Astrocyte of the spinal cord (primary cell): Measurements from ENCODE around the gene TXK.

Source experiments
- DNase-seq: peaks from one replicate; pipeline ENCODE4 v3.0.0; 2011; ENCODE audit warnings: low read depth, low spot score
- H3K4me3 ChIP-seq: 2 replicates; pipeline ENCODE4 v1.5.1; 2011; ENCODE audit warnings: low read depth, mild to moderate bottlenecking, low read length, moderate library complexity
- in situ Hi-C: cut with HindIII; loops from 2 replicates; pipeline ENCODE4 v1.10.0; 2017; ENCODE audit warnings: low sequenced_read_pairs
- TF ChIP-seq, protein P1 (sequence below): IDR thresholded peaks from 2 replicates; pipeline ENCODE4 v1.5.1; 2012; ENCODE audit warnings: low read depth, mild to moderate bottlenecking, low read length, inconsistent platforms

Gene TXK

GRCh38 chr4:48110452-48110978 lies 23.5 kb downstream of the TXK start:
- TF ChIP-seq, protein P1, sequence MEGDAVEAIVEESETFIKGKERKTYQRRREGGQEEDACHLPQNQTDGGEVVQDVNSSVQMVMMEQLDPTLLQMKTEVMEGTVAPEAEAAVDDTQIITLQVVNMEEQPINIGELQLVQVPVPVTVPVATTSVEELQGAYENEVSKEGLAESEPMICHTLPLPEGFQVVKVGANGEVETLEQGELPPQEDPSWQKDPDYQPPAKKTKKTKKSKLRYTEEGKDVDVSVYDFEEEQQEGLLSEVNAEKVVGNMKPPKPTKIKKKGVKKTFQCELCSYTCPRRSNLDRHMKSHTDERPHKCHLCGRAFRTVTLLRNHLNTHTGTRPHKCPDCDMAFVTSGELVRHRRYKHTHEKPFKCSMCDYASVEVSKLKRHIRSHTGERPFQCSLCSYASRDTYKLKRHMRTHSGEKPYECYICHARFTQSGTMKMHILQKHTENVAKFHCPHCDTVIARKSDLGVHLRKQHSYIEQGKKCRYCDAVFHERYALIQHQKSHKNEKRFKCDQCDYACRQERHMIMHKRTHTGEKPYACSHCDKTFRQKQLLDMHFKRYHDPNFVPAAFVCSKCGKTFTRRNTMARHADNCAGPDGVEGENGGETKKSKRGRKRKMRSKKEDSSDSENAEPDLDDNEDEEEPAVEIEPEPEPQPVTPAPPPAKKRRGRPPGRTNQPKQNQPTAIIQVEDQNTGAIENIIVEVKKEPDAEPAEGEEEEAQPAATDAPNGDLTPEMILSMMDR = no peak
- H3K4me3 ChIP-seq = no peak overlapping the region
- in situ Hi-C loops = no loop called here
- no peak for DNase-seq

- no peak overlapping the region for H3K4me3 ChIP-seq
- in situ Hi-C loops = no loop called here
- TF ChIP-seq, protein P1 = peak; percentile 58
- peak; percentile 54 for DNase-seq
These were observed 24.4 kb downstream of the TXK start for GRCh38 chr4:48109413-48110263.

DNA sequence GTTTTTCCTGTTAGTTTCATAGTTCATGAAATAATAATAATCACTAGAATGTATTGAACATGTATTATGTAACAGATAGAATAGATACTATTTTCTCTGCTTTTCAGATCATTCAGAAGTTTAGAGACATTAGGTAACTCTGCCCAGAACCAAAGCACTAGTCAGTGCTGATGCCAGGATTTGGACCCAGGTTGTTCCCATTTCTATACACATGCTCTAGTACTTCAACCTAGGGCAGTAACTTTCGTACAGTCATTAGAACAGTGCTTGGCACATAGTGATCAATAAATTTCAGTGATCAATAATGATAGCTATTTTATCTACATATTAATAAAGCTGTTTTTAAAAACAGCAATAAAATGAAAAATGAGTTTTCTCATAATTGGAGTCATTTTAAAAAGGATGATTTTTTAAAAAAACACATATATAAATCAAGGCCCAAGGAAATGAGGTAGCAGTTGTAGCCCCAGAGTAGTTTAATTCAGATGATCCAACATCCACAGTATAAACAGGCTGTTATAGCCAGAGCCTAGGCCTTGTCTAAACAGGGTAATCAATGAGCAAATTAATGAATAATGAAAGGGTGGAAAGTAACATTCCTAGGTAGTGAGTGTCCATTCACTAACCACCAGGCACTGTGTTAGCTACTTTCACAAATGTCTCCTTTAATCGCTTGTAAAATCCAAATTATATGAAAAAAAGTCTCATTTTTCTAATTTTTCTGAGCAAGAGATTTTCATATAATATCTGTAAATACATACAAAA lies 25.6 kb downstream of the TXK start:
- in situ Hi-C loops = no loop called here
- TF ChIP-seq, protein P1 = no peak

GRCh38 chr4:48105230-48105629 lies 28.8 kb downstream of the TXK start:
- TF ChIP-seq, protein P1 = no peak
- no peak overlapping the region for H3K4me3 ChIP-seq
- DNase-seq = no peak
- in situ Hi-C loops = no loop called here

More for the DNA sequence above, 25.6 kb downstream of the TXK start:
- no peak for DNase-seq
- no peak overlapping the region for H3K4me3 ChIP-seq

DNA sequence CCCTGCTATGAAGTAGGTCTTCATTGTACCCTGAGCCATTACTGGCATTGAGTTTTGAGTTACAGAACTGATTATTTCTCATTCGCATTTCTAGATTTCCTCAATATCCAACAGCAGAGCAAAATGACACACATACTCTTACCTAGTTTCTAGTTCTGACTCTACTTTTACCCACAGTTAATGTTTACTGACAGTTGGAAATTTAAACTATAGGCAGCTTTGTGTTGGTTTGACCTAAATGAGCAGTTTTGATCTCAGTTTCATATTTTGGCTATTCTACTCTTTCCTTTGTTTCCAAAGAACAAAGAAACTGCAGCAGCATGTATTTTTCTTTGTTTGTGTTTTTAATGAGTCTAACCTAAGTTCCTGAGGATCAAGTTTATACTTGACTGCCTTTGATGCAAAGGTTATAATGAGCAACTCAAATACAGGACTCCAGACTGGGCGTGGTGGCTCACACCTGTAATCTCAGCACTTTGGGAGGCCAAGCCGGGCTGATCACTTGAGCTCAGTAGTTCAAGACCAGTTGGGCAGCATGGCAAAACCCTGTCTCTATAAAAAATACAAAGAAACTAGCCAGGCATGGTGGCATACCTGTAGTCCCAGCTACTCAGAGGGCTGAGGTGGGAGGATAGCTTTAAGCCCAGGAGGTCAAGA lies 30.4 kb downstream of the TXK start:
- TF ChIP-seq, protein P1 = no peak
- in situ Hi-C loops = no loop called here
- no peak for DNase-seq
- H3K4me3 ChIP-seq = no peak overlapping the region

DNA sequence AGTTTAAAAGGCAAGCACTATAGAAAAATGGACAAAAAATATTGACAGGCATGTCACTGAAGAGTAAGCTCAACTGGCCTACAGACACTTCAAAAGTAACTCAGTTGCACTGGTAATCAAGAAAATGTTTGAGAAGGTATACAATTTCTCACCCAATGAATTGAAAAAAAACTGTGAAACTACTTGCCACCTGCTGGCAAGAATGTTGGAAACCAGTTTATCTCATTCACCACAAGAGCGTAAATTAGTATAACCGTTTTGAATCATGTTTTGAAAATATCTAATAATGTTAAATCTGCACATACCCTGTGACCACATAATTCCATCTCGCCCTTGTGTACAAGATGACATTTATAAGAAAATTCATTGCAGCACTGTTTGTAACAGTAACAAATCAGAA lies 31.7 kb downstream of the TXK start:
- TF ChIP-seq, protein P1 = no peak
- in situ Hi-C loops = no loop called here
- no peak for DNase-seq
- no peak overlapping the region for H3K4me3 ChIP-seq
